Esophagus muscularis mucosa (tissue), 3 donors: ENCODE measurements around the gene MRTFB.

Experiments used
- POLR2A ChIP-seq: fragments of 450-650 bp; IDR thresholded peaks from one replicate; pipeline ENCODE4 v1.6.1; 2017; ENCODE audit warnings: antibody characterized with exemption, moderate library complexity, mild to moderate bottlenecking, low read depth
- POLR2AphosphoS5 ChIP-seq, 2 donors: sonication (generic); formaldehyde crosslinking; IDR thresholded peaks; one replicate each; pipeline ENCODE4 v1.6.1; 2017; ENCODE audit warnings: antibody characterized with exemption in 2 of 2
- TF ChIP-seq, protein P1 (sequence below), 3 experiments: fragments of 200-600 bp in 2 of 3; fragments of 450-650 bp in 1 of 3; sonication (generic) in 2 of 3; IDR thresholded peaks; one replicate each; pipeline ENCODE4 v1.5.1; 2017 to 2019; ENCODE audit warnings: antibody characterized with exemption in 3 of 3, mild to moderate bottlenecking in 2 of 3, moderate library complexity in 1 of 3

DNA sequence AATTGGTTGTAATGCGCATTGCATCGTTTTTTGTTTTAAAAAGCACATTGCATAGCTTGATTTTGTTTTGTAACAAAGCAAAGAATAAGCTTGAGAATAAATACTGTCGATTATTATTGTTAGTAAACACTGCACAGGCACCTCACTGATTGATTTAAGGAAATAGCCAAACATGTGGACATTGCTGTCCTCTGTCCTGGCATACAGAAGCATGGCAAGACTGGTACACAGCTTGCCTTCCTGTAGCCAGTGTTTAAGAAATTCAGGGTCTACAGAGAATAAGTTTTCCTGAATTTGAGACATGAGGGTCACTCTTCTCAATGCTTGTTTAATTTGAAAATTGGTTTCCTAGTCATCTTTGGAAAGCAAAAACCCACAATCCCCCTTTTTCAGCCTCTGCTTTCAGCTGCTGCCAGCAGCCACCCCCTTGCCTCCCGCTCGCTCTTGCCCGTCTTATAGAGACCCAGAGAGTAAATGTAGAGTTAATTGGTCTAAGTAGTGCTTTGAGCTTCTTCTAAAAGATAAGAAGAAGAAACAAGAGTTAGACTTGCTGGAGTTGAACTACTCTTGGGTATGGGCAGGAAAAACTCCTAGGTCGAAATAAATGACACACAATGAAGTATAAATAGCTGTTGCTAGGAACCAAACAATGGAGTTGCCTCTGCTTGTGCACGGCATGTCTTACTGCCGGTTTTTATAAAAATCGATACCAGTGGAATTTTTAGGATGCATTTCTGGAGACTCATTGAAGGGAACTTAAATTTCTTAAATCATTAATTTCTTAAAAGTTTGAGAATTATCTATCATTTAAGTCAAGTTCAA lies 116.6 kb downstream of the MRTFB start:
- TF ChIP-seq POLR2AphosphoS5 (IDR thresholded peaks at IDR 0.05) (no peak), POLR2A (no peak)
- TF ChIP-seq, protein P1, sequence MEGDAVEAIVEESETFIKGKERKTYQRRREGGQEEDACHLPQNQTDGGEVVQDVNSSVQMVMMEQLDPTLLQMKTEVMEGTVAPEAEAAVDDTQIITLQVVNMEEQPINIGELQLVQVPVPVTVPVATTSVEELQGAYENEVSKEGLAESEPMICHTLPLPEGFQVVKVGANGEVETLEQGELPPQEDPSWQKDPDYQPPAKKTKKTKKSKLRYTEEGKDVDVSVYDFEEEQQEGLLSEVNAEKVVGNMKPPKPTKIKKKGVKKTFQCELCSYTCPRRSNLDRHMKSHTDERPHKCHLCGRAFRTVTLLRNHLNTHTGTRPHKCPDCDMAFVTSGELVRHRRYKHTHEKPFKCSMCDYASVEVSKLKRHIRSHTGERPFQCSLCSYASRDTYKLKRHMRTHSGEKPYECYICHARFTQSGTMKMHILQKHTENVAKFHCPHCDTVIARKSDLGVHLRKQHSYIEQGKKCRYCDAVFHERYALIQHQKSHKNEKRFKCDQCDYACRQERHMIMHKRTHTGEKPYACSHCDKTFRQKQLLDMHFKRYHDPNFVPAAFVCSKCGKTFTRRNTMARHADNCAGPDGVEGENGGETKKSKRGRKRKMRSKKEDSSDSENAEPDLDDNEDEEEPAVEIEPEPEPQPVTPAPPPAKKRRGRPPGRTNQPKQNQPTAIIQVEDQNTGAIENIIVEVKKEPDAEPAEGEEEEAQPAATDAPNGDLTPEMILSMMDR (IDR thresholded peaks at IDR 0.05), result no peak
